Jurkat, Clone E6-1 (cell line): ENCODE results near the gene MYBPC1. TPM values are rescaled to one million over a fixed set of nuclear protein-coding genes. Genes with fewer than 3 reads are reported as not detected.
A peak's percentile ranks its signal among the peaks of the same experiment; 100 is the strongest.
"Not testable (repeated sequence)": the region's sequence is repeated elsewhere in the genome, so short reads cannot be mapped to it uniquely, and the experiment has no call there.

Experiments used
- DNase-seq: peaks from one replicate; pipeline ENCODE4 v3.0.0-alpha.2; 2011; ENCODE audit warnings: low read depth, low spot score
- H3K4me3 ChIP-seq: 2 replicates; pipeline ENCODE4 v1.5.1; 2011; ENCODE audit warnings: mild to moderate bottlenecking, low read length, control low read depth, moderate library complexity
- polyA plus RNA-seq: library from polyadenylated mRNA; unstranded; fragments of >200 nt; gene quantifications from one replicate; pipeline ENCODE4 v1.2.1, GENCODE V29; 2012; ENCODE audit warnings: missing spikeins; ENCODE audit not compliant: insufficient read length, insufficient read depth

MYBPC1 gene, protein sequence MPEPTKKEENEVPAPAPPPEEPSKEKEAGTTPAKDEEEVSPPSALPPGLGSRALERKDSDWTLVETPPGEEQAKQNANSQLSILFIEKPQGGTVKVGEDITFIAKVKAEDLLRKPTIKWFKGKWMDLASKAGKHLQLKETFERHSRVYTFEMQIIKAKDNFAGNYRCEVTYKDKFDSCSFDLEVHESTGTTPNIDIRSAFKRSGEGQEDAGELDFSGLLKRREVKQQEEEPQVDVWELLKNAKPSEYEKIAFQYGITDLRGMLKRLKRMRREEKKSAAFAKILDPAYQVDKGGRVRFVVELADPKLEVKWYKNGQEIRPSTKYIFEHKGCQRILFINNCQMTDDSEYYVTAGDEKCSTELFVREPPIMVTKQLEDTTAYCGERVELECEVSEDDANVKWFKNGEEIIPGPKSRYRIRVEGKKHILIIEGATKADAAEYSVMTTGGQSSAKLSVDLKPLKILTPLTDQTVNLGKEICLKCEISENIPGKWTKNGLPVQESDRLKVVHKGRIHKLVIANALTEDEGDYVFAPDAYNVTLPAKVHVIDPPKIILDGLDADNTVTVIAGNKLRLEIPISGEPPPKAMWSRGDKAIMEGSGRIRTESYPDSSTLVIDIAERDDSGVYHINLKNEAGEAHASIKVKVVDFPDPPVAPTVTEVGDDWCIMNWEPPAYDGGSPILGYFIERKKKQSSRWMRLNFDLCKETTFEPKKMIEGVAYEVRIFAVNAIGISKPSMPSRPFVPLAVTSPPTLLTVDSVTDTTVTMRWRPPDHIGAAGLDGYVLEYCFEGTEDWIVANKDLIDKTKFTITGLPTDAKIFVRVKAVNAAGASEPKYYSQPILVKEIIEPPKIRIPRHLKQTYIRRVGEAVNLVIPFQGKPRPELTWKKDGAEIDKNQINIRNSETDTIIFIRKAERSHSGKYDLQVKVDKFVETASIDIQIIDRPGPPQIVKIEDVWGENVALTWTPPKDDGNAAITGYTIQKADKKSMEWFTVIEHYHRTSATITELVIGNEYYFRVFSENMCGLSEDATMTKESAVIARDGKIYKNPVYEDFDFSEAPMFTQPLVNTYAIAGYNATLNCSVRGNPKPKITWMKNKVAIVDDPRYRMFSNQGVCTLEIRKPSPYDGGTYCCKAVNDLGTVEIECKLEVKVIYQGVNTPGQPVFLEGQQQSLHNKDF
- not detected for polyA plus RNA-seq

- no peak within 1 kb of the TSS for H3K4me3 ChIP-seq
- no peak for DNase-seq
Measured at GRCh38 chr12:101594700-101595099, at the start of gene MYBPC1. Gene MYBPC1 (plus strand): TSS chr12:101594971. CDS start chr12:101595071, 100 bp downstream.

DNA sequence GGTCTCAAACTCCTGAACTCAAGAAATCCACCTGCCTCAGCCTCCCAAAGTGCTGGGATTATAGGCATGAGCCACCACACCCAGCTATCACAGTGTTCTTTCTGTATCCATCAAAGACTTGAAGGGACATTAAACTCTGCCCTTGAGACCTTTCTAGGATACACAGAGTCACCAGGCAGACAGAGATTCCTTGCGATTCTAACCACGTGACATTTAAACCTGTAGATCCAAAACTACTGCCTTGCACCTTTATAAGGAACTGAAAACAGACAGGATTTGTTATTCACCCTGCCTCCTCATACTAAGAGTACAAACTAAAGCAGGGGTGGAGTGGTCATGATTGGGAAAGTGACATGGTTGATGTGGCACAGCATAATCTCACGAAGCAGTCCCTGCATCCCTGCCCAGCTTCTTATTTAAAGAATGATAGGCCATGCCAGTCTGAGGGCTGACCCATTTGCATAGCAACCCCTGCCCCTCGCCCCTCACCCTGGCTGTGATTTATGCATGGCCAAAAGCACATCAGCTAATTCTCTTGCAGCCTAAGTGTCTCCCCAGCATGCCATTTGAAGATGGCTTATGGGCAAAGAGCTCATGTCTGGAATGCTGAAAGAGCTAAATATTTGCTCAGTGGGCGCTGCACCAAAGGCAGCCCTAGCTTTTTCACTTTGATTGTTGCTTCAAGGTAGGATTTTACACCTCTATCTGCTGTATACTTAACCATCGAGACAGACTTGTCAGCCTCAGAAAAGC, 43.2 kb upstream of the MYBPC1 start:
- no peak overlapping the region for H3K4me3 ChIP-seq

DNA sequence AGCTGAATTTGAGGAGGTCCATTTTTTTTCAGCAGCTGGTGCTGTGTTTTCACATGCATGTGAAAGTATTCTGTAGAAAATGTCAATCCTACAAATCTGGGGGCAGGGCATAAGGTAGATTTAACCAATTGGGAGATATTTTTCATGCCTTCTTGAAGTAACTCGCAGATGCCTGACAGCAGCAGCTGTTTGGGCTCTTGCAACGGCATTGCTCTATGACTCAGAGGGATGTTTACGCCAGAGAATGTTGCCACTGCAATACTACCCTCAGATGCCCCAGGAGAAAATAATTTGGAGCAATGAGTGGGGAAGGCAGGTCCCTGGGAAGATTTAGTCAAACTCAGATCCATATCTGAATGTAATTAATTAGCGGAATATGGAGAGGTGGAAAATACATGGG, 42.5 kb upstream of the MYBPC1 start:
- DNase-seq = no peak
- H3K4me3 ChIP-seq = no peak overlapping the region

More for the DNA sequence above, 43.2 kb upstream of the MYBPC1 start:
- no peak for DNase-seq

DNA sequence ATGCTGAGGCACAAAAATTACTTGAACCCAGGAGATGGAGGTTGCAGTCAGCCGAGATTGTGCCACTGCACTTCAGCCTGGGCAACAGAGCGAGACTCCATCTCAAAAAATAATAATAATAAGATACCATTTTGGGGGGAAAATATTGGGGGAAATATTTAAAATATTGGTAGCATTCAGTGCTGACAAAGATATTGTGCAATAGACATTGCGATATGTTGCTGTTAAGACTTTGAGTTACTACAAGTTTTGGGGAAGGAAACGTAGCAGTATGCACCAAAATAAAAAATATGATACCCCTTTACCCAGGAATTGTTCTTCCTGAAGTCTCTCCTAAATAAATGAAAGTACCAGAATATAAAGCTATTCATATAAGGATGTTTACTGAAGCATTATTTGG, 37.7 kb upstream of the MYBPC1 start:
- no peak overlapping the region for H3K4me3 ChIP-seq
- DNase-seq = no peak

GRCh38 chr12:101558726-101559125, 36.0 kb upstream of the MYBPC1 start:
- DNase-seq = not testable (repeated sequence)

GRCh38 chr12:101563212-101563611, 31.6 kb upstream of the MYBPC1 start:
- DNase-seq = no peak
- H3K4me3 ChIP-seq = no peak overlapping the region

More at GRCh38 chr12:101558726-101559125, 36.0 kb upstream of the MYBPC1 start:
- not testable (repeated sequence) for H3K4me3 ChIP-seq

- DNase-seq = peak; percentile 22
- H3K4me3 ChIP-seq = no peak overlapping the region
Measured at GRCh38 chr12:101564912-101565311, 29.9 kb upstream of the MYBPC1 start.

- DNase-seq = no peak
- no peak overlapping the region for H3K4me3 ChIP-seq
Measured at GRCh38 chr12:101566318-101566717, 28.5 kb upstream of the MYBPC1 start.

GRCh38 chr12:101567918-101568317, 26.9 kb upstream of the MYBPC1 start:
- DNase-seq = no peak
- no peak overlapping the region for H3K4me3 ChIP-seq

GRCh38 chr12:101570047-101570446, 24.7 kb upstream of the MYBPC1 start:
- DNase-seq = peak; percentile 5
- no peak overlapping the region for H3K4me3 ChIP-seq

DNA sequence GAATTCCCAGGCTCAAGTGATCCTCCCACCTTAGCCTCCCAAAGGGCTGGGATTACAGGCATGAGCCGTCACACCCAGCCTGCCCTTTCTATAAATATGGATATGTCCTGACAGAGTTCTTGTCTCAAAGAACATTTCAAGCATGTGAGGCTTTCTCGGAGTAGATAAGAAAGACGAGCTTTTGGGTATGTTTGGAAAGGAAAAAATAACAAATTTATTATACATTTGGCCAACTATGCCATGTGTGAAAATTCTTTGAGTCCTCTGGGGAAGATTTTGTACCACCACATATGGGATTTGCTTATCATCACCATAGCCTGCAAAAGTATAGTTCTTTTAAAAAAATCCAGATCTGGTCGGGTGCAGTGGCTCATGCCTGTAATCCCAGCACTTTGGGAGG, 23.7 kb upstream of the MYBPC1 start:
- no peak overlapping the region for H3K4me3 ChIP-seq
- DNase-seq = no peak

GRCh38 chr12:101573743-101574142, 21.0 kb upstream of the MYBPC1 start:
- H3K4me3 ChIP-seq = no peak overlapping the region
- DNase-seq = no peak

DNA sequence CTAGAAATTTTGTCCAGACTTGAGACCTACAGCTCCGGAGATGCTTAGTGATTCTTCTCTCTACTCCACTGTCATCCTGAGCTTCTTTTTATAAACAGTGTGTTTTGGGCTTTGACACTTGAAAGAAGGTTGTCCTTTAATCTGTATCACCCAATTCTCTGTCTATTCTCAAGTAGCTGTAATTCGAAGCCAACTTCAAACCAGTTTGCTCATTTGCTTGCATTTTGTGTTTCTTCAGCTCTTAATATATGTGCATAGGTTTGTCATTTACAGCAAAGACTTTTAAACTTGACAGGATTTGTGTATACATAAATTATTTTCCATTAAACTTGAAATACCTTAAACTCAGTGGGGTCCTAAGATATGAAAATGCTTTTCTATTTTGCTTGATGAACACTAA, 16.4 kb upstream of the MYBPC1 start:
- no peak overlapping the region for H3K4me3 ChIP-seq
- no peak for DNase-seq

DNA sequence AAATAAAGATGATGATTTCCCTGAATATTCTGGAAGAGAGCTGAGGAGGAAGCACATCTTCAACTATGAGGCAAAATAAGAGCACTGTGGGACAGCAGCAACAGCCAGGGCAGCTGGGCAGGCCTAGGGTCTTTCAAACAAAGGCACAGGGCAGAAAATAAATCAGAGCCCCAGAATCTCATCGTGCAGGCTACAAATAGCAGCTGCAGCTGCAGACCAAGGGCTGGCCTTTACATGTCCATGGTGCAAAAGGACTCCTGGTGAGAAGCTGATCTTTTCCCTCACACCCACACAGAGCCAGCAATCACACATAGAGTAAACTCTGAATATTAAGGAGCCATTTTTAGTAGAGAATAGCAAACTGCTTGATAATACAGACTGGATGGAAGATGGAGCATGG, 13.6 kb upstream of the MYBPC1 start:
- DNase-seq = no peak
- H3K4me3 ChIP-seq = no peak overlapping the region

DNA sequence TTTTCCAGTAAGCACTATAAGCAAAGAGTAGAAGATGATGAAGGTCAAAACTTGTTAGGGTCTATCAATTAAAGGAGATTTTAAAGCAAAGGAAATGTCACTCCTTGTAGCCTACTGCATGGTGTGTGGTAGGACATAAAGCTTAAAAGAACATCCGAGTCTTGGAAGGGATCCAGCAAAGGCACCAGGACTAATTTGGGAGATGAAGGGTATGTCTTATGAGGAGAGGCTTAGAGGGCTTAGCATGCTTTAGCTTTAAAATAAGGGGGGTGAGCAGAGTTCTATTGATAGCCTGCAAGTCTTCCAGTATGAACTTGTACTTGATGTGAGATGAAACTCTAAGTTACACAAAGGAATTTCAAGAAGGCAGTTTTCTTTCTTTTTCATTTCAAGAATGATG, 11.8 kb upstream of the MYBPC1 start:
- no peak for DNase-seq
- no peak overlapping the region for H3K4me3 ChIP-seq

- H3K4me3 ChIP-seq = no peak overlapping the region
- no peak for DNase-seq
Measured at GRCh38 chr12:101590383-101590782, 4.4 kb upstream of the MYBPC1 start.

DNA sequence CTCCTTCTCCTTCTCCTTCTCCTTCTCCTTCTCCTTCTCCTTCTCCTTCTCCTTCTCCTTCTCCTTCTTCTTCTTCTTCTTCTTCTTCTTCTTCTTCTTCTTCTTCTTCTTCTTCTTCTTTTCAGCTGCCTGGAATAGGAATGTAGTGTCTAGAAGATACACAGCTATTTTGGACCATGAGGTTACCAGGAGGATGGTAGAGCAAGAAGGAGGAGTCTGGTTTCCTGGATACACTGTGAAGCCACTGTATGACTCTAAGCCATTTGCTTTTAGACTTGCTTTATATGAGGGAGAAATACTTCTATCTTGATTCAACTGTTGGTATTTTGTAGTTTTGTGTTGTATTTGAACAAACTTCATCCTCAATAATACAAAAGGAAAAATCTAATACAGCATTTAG, 3.0 kb upstream of the MYBPC1 start:
- no peak for DNase-seq
- no peak overlapping the region for H3K4me3 ChIP-seq

DNA sequence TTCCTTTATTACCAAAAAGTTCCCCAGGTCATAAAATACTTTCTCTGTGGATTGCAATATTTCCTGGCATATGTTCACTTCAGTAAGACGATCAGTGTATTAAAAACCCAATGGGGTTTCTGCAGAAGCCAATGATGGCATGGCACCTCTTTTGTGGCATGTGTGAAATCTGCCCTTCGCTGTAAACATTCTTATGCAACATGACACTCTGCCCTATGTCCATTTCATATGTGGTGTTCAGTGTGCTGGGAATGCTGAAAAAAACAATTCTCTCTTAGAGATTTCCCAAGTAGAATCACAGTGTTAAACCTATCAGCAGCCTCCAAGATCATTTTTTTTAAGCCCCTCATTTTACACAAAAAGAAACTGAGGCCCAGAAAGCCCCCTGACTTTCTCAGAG, 2.3 kb upstream of the MYBPC1 start:
- no peak for DNase-seq
- H3K4me3 ChIP-seq = no peak overlapping the region

DNA sequence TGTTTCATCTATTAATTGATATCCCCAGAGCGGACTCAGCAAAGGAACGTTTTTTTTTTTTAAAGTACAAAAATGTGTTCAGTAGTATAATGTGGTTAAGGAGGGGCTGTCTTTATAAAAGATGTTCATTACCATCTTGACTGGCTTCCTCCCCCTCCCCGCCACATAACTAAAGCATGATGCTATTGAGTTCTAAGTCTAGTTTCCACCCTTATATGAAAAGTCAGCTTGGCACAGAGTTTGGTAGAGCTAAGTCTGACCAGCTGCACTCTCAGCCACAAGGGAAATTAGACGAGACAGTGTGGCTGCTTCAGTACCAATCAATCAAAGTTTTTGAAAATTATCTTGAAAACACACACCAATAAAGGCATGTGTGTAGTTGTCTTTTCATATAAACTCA, 1.9 kb upstream of the MYBPC1 start:
- no peak for DNase-seq
- H3K4me3 ChIP-seq = no peak overlapping the region
